Neural cell (in vitro differentiated cells): ENCODE measurements around the gene LRCH1. TPM values are rescaled to one million over a fixed set of nuclear protein-coding genes. Genes with fewer than 3 reads are reported as not detected.

ENCODE experiments used
- H2AFZ ChIP-seq: fragments of 200-600, 300-800 bp; sonication (generic), shearing (Covaris generic); 2 replicates; pipeline ENCODE4 v1.6.0; 2014; ENCODE audit warnings: low read depth, mild to moderate bottlenecking, antibody characterized with exemption, low read length, moderate library complexity
- H3F3A ChIP-seq: fragments of 200-600 bp; shearing (Covaris generic); 2 replicates; pipeline ENCODE4 v1.6.1; 2016; ENCODE audit warnings: mild to moderate bottlenecking, moderate library complexity, mixed read lengths, antibody characterized with exemption, low read length; ENCODE audit not compliant: insufficient read depth, poor library complexity, severe bottlenecking
- H3K27ac ChIP-seq: fragments of 200-600, 300-800 bp; sonication (generic), shearing (Covaris generic); 2 replicates; pipeline ENCODE4 v1.5.1; 2014; ENCODE audit warnings: mild to moderate bottlenecking, low read length, moderate library complexity
- H3K27me3 ChIP-seq: fragments of 300-800, 200-600 bp; sonication (generic), shearing (Covaris generic); 2 replicates; pipeline ENCODE4 v1.6.0; 2014; ENCODE audit warnings: mild to moderate bottlenecking, low read depth, low read length, moderate library complexity; ENCODE audit not compliant: insufficient read depth
- H3K36me3 ChIP-seq: fragments of 300-800, 200-600 bp; sonication (generic), shearing (Covaris generic); 2 replicates; pipeline ENCODE4 v1.5.1; 2014; ENCODE audit warnings: mild to moderate bottlenecking, antibody characterized with exemption, low read length, moderate library complexity; ENCODE audit not compliant: insufficient read depth
- H3K4me2 ChIP-seq: fragments of 300-800, 200-600 bp; sonication (generic), shearing (Covaris generic); 2 replicates; pipeline ENCODE4 v1.6.0; 2014; ENCODE audit warnings: mild to moderate bottlenecking, low read length
- H3K4me3 ChIP-seq: fragments of 300-800, 200-600 bp; sonication (generic), shearing (Covaris generic); 2 replicates; pipeline ENCODE4 v1.5.1; 2014; ENCODE audit warnings: mild to moderate bottlenecking, low read length, moderate library complexity
- H3K79me2 ChIP-seq: fragments of 200-600 bp; shearing (Covaris generic); replicated peaks from 2 replicates; pipeline ENCODE4 v1.6.0; 2014; ENCODE audit warnings: mild to moderate bottlenecking, low read length, moderate library complexity; ENCODE audit not compliant: insufficient read depth
- H3K9ac ChIP-seq: fragments of 300-800, 200-600 bp; sonication (generic), shearing (Covaris generic); 2 replicates; pipeline ENCODE4 v1.6.1; 2016; ENCODE audit warnings: mild to moderate bottlenecking, low read length, mixed read lengths
- H3K9me2 ChIP-seq: fragments of 200-600 bp; shearing (Covaris generic); 2 replicates; pipeline ENCODE4 v1.6.1; 2016; ENCODE audit warnings: mild to moderate bottlenecking, low read length, mixed read lengths; ENCODE audit not compliant: insufficient read depth
- H3K9me3 ChIP-seq: fragments of 200-600, 300-800 bp; sonication (generic), shearing (Covaris generic); 2 replicates; pipeline ENCODE4 v1.6.1; 2016; ENCODE audit warnings: mild to moderate bottlenecking, mixed run types, low read length, moderate library complexity, mixed read lengths
- H4K20me1 ChIP-seq: fragments of 200-600 bp; shearing (Covaris generic); 2 replicates; pipeline ENCODE4 v1.6.1; 2016; ENCODE audit warnings: mild to moderate bottlenecking, mixed run types; ENCODE audit not compliant: insufficient read depth
- EP300 ChIP-seq: fragments of 450-650 bp; conservative IDR thresholded peaks from 2 replicates; pipeline ENCODE4 v1.6.1; 2014; ENCODE audit warnings: antibody characterized with exemption, mild to moderate bottlenecking, moderate library complexity; ENCODE audit not compliant: poor library complexity, severe bottlenecking
- EZH2 ChIP-seq: fragments of 200-600, 300-800 bp; shearing (Covaris generic), sonication (generic); IDR thresholded peaks from 2 replicates; pipeline ENCODE4 v1.6.1; 2014; ENCODE audit warnings: antibody characterized with exemption, low read length, borderline replicate concordance, mild to moderate bottlenecking; ENCODE audit not compliant: insufficient read depth, poor library complexity, severe bottlenecking
- MXI1 ChIP-seq: fragments of 450-650 bp; conservative IDR thresholded peaks from 2 replicates; pipeline ENCODE4 v1.6.1; 2014; ENCODE audit warnings: antibody characterized with exemption, mild to moderate bottlenecking; ENCODE audit not compliant: poor library complexity, severe bottlenecking
- POLR2AphosphoS5 ChIP-seq: IDR thresholded peaks from 2 replicates; pipeline ENCODE4 v1.6.1; 2012
- RAD21 ChIP-seq: fragments of 450-650 bp; conservative IDR thresholded peaks from 2 replicates; pipeline ENCODE4 v1.6.1; 2014; ENCODE audit warnings: antibody characterized with exemption, mild to moderate bottlenecking, moderate library complexity
- REST ChIP-seq: IDR thresholded peaks from 2 replicates; pipeline ENCODE4 v1.6.1; 2012; ENCODE audit warnings: borderline replicate concordance
- SMC3 ChIP-seq: fragments of 450-650 bp; conservative IDR thresholded peaks from 2 replicates; pipeline ENCODE4 v1.6.1; 2014; ENCODE audit warnings: antibody characterized with exemption, mild to moderate bottlenecking, moderate library complexity; ENCODE audit not compliant: poor library complexity
- TAF1 ChIP-seq: IDR thresholded peaks from 2 replicates; pipeline ENCODE4 v1.6.1; 2012; ENCODE audit warnings: low read depth
- polyA plus RNA-seq: library from polyadenylated mRNA; depleted of rRNA; stranded (reverse); fragments of >200 nt; gene quantifications from 2 replicates; pipeline ENCODE4 v1.2.3, GENCODE V29; 2014
- TF ChIP-seq, protein P1 (sequence below): fragments of 450-650 bp; IDR thresholded peaks from 2 replicates; pipeline ENCODE4 v1.5.1; 2014; ENCODE audit warnings: antibody characterized with exemption, mild to moderate bottlenecking, moderate library complexity; ENCODE audit not compliant: poor library complexity, severe bottlenecking

Gene LRCH1
- polyA plus RNA-seq, 1 donor from 2014 or later, result 15.4 TPM

DNA sequence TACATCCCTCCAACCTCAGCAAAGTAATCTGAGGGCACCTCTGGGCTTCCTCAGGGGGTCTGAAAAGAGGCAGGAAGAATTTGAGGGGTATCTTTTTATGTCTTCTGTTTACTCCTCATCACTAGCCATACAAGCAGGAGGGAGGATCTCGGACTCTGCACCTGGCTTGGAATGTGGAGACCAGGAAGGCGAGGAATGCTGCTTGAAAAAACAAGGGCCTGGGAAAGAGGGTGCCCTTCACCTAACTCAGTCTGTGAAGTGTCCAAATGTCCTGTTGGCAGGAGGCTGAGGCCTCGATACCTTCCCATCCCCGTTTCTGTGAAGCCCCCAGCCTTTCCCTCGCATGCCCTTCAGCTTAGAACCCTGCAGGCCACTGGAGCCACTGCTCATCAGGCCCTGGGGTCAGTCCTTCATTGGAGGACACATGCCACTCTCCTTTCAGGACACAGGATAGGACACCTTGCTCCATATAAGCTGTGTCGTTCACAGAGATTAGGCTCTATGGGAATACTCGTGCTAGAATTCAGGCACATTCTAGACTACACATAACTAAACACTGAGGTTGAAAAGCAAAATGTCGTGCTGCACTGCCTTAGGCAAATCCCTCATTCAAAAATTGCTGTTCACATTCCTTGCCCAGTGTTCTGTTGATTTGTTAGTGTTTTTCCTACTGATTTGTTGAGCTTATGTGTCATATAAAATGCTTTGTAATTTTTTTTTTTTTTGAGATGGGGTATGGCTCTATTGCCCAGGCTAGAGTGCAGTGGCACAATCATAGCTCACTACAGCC, 194.3 kb downstream of the LRCH1 start:
- Histone ChIP-seq H3K4me3 (no peak overlapping the region), H2AFZ (no peak overlapping the region), H3K27ac (no peak overlapping the region), H3K36me3 (no peaks in the 10 kb centered on the region), H3K27me3 (no peaks in the 10 kb centered on the region), H3K4me2 (no peak overlapping the region), H3K9me3 (no peaks in the 10 kb centered on the region), H3K9me2 (no peaks in the 10 kb centered on the region), H4K20me1 (no peaks in the 10 kb centered on the region), H3F3A (no peaks in the 10 kb centered on the region), H3K9ac (no peak overlapping the region), H3K79me2 (no peaks in the 10 kb centered on the region)
- no peak for TF ChIP-seq TAF1
- no peak for TF ChIP-seq MXI1
- TF ChIP-seq, protein P1, sequence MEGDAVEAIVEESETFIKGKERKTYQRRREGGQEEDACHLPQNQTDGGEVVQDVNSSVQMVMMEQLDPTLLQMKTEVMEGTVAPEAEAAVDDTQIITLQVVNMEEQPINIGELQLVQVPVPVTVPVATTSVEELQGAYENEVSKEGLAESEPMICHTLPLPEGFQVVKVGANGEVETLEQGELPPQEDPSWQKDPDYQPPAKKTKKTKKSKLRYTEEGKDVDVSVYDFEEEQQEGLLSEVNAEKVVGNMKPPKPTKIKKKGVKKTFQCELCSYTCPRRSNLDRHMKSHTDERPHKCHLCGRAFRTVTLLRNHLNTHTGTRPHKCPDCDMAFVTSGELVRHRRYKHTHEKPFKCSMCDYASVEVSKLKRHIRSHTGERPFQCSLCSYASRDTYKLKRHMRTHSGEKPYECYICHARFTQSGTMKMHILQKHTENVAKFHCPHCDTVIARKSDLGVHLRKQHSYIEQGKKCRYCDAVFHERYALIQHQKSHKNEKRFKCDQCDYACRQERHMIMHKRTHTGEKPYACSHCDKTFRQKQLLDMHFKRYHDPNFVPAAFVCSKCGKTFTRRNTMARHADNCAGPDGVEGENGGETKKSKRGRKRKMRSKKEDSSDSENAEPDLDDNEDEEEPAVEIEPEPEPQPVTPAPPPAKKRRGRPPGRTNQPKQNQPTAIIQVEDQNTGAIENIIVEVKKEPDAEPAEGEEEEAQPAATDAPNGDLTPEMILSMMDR, result no peak
- no peak for TF ChIP-seq EZH2
- no peak for TF ChIP-seq EP300
- no peak for TF ChIP-seq RAD21
- TF ChIP-seq SMC3, result no peak
- no peak for TF ChIP-seq REST
- no peak for TF ChIP-seq POLR2AphosphoS5

DNA sequence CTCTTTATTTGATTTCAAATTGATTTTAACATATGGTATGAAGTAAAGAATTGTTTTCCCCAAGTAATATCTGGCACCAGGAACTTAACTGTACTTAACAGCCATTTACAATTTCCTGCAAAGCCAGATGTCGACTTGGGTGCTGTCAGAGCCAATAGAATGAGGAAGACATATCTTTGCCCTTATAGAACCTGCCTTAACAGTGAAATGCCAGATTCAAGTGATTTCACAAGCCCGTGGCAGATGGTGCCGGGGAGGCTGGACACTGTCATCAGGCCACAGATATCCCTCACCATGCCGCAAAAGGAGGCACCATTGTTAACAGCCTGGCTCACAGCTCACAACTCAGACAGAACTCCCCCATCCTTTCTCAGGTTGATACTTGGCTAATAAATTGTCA, 195.3 kb downstream of the LRCH1 start:
- Histone ChIP-seq H3K9me3 (no peaks in the 10 kb centered on the region), H3K27me3 (no peaks in the 10 kb centered on the region), H3K4me3 (no peak overlapping the region), H2AFZ (no peak overlapping the region), H3K9me2 (no peaks in the 10 kb centered on the region), H3K79me2 (no peaks in the 10 kb centered on the region), H4K20me1 (no peaks in the 10 kb centered on the region), H3K36me3 (no peaks in the 10 kb centered on the region), H3K4me2 (no peak overlapping the region), H3K9ac (no peak overlapping the region), H3K27ac (no peak overlapping the region), H3F3A (no peaks in the 10 kb centered on the region)
- no peak for TF ChIP-seq SMC3
- TF ChIP-seq REST, result no peak
